ACC112 (cell line): ENCODE data around the gene MPP4.
A peak's percentile ranks its signal among the peaks of the same experiment; 100 is the strongest.

ENCODE experiments used
- H2AFZ ChIP-seq: fragments of 200-600 bp; sonication (generic); one replicate; pipeline ENCODE4 v1.6.0; 2017; ENCODE audit warnings: antibody characterized with exemption, low read length; ENCODE audit not compliant: unreplicated experiment
- H3K27ac ChIP-seq: fragments of 200-600 bp; sonication (generic); 2 replicates; pipeline ENCODE4 v1.5.1; 2014; ENCODE audit warnings: low read depth, mild to moderate bottlenecking, antibody characterized with exemption, low read length, moderate library complexity
- H3K27me3 ChIP-seq: fragments of 200-600 bp; sonication (generic); 2 replicates; pipeline ENCODE4 v1.6.1; 2014; ENCODE audit warnings: mild to moderate bottlenecking, antibody characterized with exemption, low read length, moderate library complexity, mixed read lengths; ENCODE audit not compliant: insufficient read depth
- H3K36me3 ChIP-seq: fragments of 200-600 bp; sonication (generic); 2 replicates; pipeline ENCODE4 v1.6.1; 2016; ENCODE audit warnings: mild to moderate bottlenecking, antibody characterized with exemption, low read length, moderate library complexity, mixed read lengths; ENCODE audit not compliant: insufficient read depth
- H3K4me1 ChIP-seq: fragments of 200-600 bp; sonication (generic); one replicate; pipeline ENCODE4 v1.6.1; 2016; ENCODE audit warnings: low read length, mixed read lengths; ENCODE audit not compliant: insufficient read depth, unreplicated experiment, control insufficient read depth
- H3K4me3 ChIP-seq: fragments of 200-600 bp; sonication (generic); 2 replicates; pipeline ENCODE4 v1.5.1; 2014; ENCODE audit warnings: mild to moderate bottlenecking, low read depth, low read length
- H3K79me2 ChIP-seq: fragments of 200-600 bp; sonication (generic); one replicate; pipeline ENCODE4 v1.6.0; 2016; ENCODE audit warnings: low read length; ENCODE audit not compliant: control insufficient read depth, unreplicated experiment, insufficient read depth

MPP4 gene

GRCh38 chr2:201653221-201653620 is 45.2 kb downstream of the MPP4 start:
- Histone ChIP-seq H3K27ac (peak overlapping the region; percentile 85), H3K36me3 (no peaks in the 10 kb centered on the region), H3K27me3 (no peaks in the 10 kb centered on the region), H3K4me1 (peaks cover 28% of the 10 kb centered on the region), H3K79me2 (no peaks in the 10 kb centered on the region), H3K4me3 (no peak overlapping the region; the same call in 1 of the 2 replicates), H2AFZ (no peak overlapping the region)

GRCh38 chr2:201649442-201649841 is 49.0 kb downstream of the MPP4 start:
- no peaks in the 10 kb centered on the region for H3K36me3 ChIP-seq
- no peak overlapping the region for H2AFZ ChIP-seq
- no peaks in the 10 kb centered on the region for H3K27me3 ChIP-seq
- H3K27ac ChIP-seq, result no peak overlapping the region
- H3K79me2 ChIP-seq, result no peaks in the 10 kb centered on the region
- H3K4me1 ChIP-seq, result peaks cover 21% of the 10 kb centered on the region
- no peak overlapping the region for H3K4me3 ChIP-seq

GRCh38 chr2:201647431-201647830 is 51.0 kb downstream of the MPP4 start:
- H3K27me3 ChIP-seq, result no peaks in the 10 kb centered on the region
- no peaks in the 10 kb centered on the region for H3K79me2 ChIP-seq
- H3K36me3 ChIP-seq, result no peaks in the 10 kb centered on the region
- no peak overlapping the region for H3K4me3 ChIP-seq
- H3K27ac ChIP-seq, result no peak overlapping the region
- peaks cover 23% of the 10 kb centered on the region for H3K4me1 ChIP-seq
- H2AFZ ChIP-seq, result no peak overlapping the region

- no peaks in the 10 kb centered on the region for H3K27me3 ChIP-seq
- H3K27ac ChIP-seq, result peak overlapping the region; percentile 72
- H3K4me3 ChIP-seq, result peak overlapping the region; percentile 81
- peaks cover 18% of the 10 kb centered on the region for H3K79me2 ChIP-seq
- H2AFZ ChIP-seq, result peak overlapping the region; percentile 87
- H3K36me3 ChIP-seq, result no peaks in the 10 kb centered on the region
- peaks cover 23% of the 10 kb centered on the region for H3K4me1 ChIP-seq
Observed at GRCh38 chr2:201644001-201644400, 54.4 kb downstream of the MPP4 start.

GRCh38 chr2:201643216-201643890 is 55.1 kb downstream of the MPP4 start, which contains the start of gene TMEM237:
Gene TMEM237 (minus strand): TSS chr2:201643503. CDS start chr2:201643400, 103 bp downstream.
- Histone ChIP-seq H3K27ac (peak within 1 kb of the TSS; percentile 72), H3K36me3 (no peaks in the 10 kb centered on the region; the same call in 1 of the 2 replicates), H3K27me3 (no peaks in the 10 kb centered on the region)

GRCh38 chr2:201642579-201643215 is 55.7 kb downstream of the MPP4 start:
- peak overlapping the region; percentile 72 for H3K27ac ChIP-seq
- peak overlapping the region; percentile 81 for H3K4me3 ChIP-seq
- peaks cover 23% of the 10 kb centered on the region for H3K4me1 ChIP-seq
- peak overlapping the region; percentile 87 for H2AFZ ChIP-seq
- no peaks in the 10 kb centered on the region for H3K27me3 ChIP-seq
- peaks cover 18% of the 10 kb centered on the region for H3K79me2 ChIP-seq
- H3K36me3 ChIP-seq, result peaks cover 3% of the 10 kb centered on the region; the same call in 1 of the 2 replicates

More at GRCh38 chr2:201643216-201643890, 55.1 kb downstream of the MPP4 start, which contains the start of gene TMEM237:
- Histone ChIP-seq H3K79me2 (peaks cover 18% of the 10 kb centered on the region), H3K4me1 (peaks cover 23% of the 10 kb centered on the region), H2AFZ (peak within 1 kb of the TSS; percentile 87), H3K4me3 (peak within 1 kb of the TSS; percentile 81)

- H3K79me2 ChIP-seq, result peaks cover 18% of the 10 kb centered on the region
- H3K27me3 ChIP-seq, result no peaks in the 10 kb centered on the region
- peak overlapping the region; percentile 87 for H2AFZ ChIP-seq
- peak overlapping the region; percentile 72 for H3K27ac ChIP-seq
- peaks cover 3% of the 10 kb centered on the region; the same call in 1 of the 2 replicates for H3K36me3 ChIP-seq
- peaks cover 23% of the 10 kb centered on the region for H3K4me1 ChIP-seq
- H3K4me3 ChIP-seq, result peak overlapping the region; percentile 81
Observed at GRCh38 chr2:201642086-201642578, 56.3 kb downstream of the MPP4 start.

GRCh38 chr2:201639205-201639604 is 59.2 kb downstream of the MPP4 start:
- H3K4me3 ChIP-seq, result no peak overlapping the region
- H3K27ac ChIP-seq, result no peak overlapping the region
- H2AFZ ChIP-seq, result no peak overlapping the region
- peaks cover 21% of the 10 kb centered on the region for H3K36me3 ChIP-seq
- H3K27me3 ChIP-seq, result no peaks in the 10 kb centered on the region
- H3K79me2 ChIP-seq, result peaks cover 18% of the 10 kb centered on the region
- peaks cover 11% of the 10 kb centered on the region for H3K4me1 ChIP-seq

- Histone ChIP-seq H3K27ac (no peak overlapping the region), H3K4me1 (peaks cover 3% of the 10 kb centered on the region), H3K36me3 (peaks cover 29% of the 10 kb centered on the region), H2AFZ (no peak overlapping the region), H3K4me3 (no peak overlapping the region), H3K27me3 (no peaks in the 10 kb centered on the region), H3K79me2 (peaks cover 18% of the 10 kb centered on the region)
Observed at GRCh38 chr2:201638326-201638725, 60.1 kb downstream of the MPP4 start.

- no peak overlapping the region for H3K27ac ChIP-seq
- no peaks in the 10 kb centered on the region for H3K4me1 ChIP-seq
- H2AFZ ChIP-seq, result no peak overlapping the region
- H3K36me3 ChIP-seq, result peaks cover 45% of the 10 kb centered on the region
- no peak overlapping the region for H3K4me3 ChIP-seq
- no peaks in the 10 kb centered on the region for H3K79me2 ChIP-seq
- no peaks in the 10 kb centered on the region for H3K27me3 ChIP-seq
Observed at GRCh38 chr2:201633661-201634249, 64.7 kb downstream of the MPP4 start.
